Thoracic aorta (tissue), 2 donors: ENCODE measurements around the gene NHEJ1. TPM values are rescaled to one million over a fixed set of nuclear protein-coding genes. Genes with fewer than 3 reads are reported as not detected.
A peak's percentile ranks its signal among the peaks of the same experiment; 100 is the strongest.

Experiments used
- ATAC-seq: fragments of 150-250 bp; one replicate; pipeline ENCODE4 v1.8.0; 2017; ENCODE audit warnings: low read depth; ENCODE audit not compliant: insufficient number of reproducible peaks, low FRiP score
- DNase-seq: peaks from one replicate; pipeline ENCODE4 v3.0.0-alpha.2; 2020; ENCODE audit warnings: low spot score
- H3K27ac ChIP-seq, 2 donors: fragments of 200-600 bp; sonication (generic); 1 replicate in 1 of 2; 2 replicates in 1 of 2; pipeline ENCODE4 v1.5.1; 2016; ENCODE audit warnings: mild to moderate bottlenecking in 2 of 2, moderate library complexity in 2 of 2
- H3K27me3 ChIP-seq: fragments of 200-600 bp; sonication (generic); replicated peaks from 2 replicates; pipeline ENCODE4 v1.6.0; 2016; ENCODE audit warnings: mild to moderate bottlenecking; ENCODE audit not compliant: insufficient read depth
- H3K36me3 ChIP-seq: fragments of 200-600 bp; sonication (generic); one replicate; pipeline ENCODE4 v1.5.1; 2016
- H3K4me1 ChIP-seq, 2 donors: fragments of 200-600 bp; sonication (generic); 1 replicate in 1 of 2; 2 replicates in 1 of 2; pipeline versions ENCODE4 v1.5.1 to v1.6.0; 2016; ENCODE audit warnings: low read depth in 2 of 2, mild to moderate bottlenecking in 1 of 2; ENCODE audit not compliant: control insufficient read depth in 1 of 2
- H3K4me3 ChIP-seq: fragments of 200-600 bp; sonication (generic); 2 replicates; pipeline ENCODE4 v1.5.1; 2016; ENCODE audit warnings: mild to moderate bottlenecking
- H3K9me3 ChIP-seq: fragments of 200-600 bp; sonication (generic); 2 replicates; pipeline ENCODE4 v1.5.1; 2016
- total RNA-seq, 2 donors: library from RNA; depleted of rRNA; stranded (reverse); fragments of >200 nt; gene quantifications; one replicate each; pipeline versions ENCODE4 v1.1.0 to v1.2.3, GENCODE V29; 2016
- TF ChIP-seq, protein P1 (sequence below): fragments of 200-600 bp; sonication (generic); IDR thresholded peaks from one replicate; pipeline ENCODE4 v1.5.1; 2019; ENCODE audit warnings: antibody characterized with exemption

Gene NHEJ1
- total RNA-seq, 2 donors from 2014 or later = 10.3 to 14.5 TPM

DNA sequence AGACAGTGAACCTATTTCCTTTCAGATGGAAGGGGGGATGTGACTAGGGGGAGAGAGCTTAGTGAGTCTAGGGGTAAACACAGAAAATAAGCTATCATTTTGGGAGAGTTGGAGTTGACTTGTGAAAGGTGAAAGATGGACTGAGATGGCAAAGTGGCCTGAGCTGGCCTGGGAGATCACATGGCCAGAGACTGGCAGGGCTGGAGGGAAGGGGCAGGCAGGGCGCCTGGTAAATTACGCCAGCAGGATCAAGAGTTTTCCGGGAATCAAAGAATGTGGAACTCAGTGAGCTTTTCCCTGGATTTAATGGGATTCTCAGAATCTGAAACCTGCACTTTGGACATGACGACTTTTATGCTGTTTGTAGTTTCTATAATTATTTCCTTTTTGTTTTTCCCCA, 118.5 kb downstream of the NHEJ1 start:
- ATAC-seq = no peak
- no peak overlapping the region for H3K4me3 ChIP-seq
- TF ChIP-seq, protein P1, sequence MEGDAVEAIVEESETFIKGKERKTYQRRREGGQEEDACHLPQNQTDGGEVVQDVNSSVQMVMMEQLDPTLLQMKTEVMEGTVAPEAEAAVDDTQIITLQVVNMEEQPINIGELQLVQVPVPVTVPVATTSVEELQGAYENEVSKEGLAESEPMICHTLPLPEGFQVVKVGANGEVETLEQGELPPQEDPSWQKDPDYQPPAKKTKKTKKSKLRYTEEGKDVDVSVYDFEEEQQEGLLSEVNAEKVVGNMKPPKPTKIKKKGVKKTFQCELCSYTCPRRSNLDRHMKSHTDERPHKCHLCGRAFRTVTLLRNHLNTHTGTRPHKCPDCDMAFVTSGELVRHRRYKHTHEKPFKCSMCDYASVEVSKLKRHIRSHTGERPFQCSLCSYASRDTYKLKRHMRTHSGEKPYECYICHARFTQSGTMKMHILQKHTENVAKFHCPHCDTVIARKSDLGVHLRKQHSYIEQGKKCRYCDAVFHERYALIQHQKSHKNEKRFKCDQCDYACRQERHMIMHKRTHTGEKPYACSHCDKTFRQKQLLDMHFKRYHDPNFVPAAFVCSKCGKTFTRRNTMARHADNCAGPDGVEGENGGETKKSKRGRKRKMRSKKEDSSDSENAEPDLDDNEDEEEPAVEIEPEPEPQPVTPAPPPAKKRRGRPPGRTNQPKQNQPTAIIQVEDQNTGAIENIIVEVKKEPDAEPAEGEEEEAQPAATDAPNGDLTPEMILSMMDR = no peak
- H3K27me3 ChIP-seq = no peaks in the 10 kb centered on the region
- H3K27ac ChIP-seq = no peak overlapping the region
- no peak for DNase-seq
- no peaks in the 10 kb centered on the region for H3K9me3 ChIP-seq
- no peaks in the 10 kb centered on the region for H3K36me3 ChIP-seq
- peaks cover 0 to 4% of the 10 kb centered on the region in 2 donors for H3K4me1 ChIP-seq

DNA sequence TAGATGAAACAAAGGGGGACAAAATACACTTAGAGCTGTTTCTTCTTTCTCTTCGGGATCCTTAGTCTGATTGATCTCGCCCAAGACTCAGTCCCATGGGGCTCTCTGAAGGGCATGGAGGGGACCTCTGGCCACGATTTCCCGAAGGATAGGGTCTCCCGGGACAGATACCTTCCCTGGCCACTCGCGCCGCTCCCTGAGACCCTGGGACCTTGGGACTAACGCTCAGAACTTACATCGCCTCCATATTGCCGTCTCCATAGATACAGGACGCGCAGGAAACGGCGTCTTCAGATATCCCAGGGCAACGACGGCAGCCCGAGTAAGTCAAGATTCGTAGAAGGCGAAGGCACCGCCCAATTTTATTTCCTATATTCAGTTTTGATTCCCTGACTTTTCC, 119.4 kb downstream of the NHEJ1 start, which contains the start of gene CFAP65:
Gene CFAP65, minus strand, starts transcription at position 265 of the 400 bp plus-strand sequence. CDS start 2,468 bp downstream, outside the sequence.
- Histone ChIP-seq H3K4me1 (peaks cover 0 to 4% of the 10 kb centered on the region in 2 donors), H3K27ac (no peak within 1 kb of the TSS), H3K4me3 (peak within 1 kb of the TSS; percentile 39), H3K9me3 (no peaks in the 10 kb centered on the region), H3K27me3 (no peaks in the 10 kb centered on the region), H3K36me3 (no peaks in the 10 kb centered on the region)
- TF ChIP-seq, protein P1 = no peak
- DNase-seq (no peak), ATAC-seq (no peak)

DNA sequence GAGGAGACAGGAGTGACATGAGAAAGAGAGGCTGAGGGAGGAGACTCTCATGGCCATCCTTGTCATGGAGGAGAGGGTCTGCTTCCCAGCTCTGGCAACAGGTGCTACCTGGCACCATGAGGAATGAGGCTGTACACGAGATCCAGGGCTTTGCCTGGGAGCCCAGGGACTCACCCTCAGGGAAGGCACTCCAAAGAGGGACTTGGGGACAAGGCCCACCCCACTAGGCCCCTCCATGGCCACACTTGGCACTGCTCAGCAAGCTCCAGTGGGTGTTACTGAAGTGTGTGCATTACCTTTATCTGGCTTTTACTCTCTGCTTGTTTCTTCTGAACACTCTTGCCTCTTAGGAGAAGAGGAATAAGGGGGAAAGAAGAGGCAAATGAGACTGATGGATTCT, 122.0 kb downstream of the NHEJ1 start:
- H3K36me3 ChIP-seq = no peaks in the 10 kb centered on the region
- TF ChIP-seq, protein P1 = no peak
- H3K9me3 ChIP-seq = no peaks in the 10 kb centered on the region
- no peak for ATAC-seq
- peaks cover 0 to 4% of the 10 kb centered on the region in 2 donors for H3K4me1 ChIP-seq
- no peak overlapping the region for H3K4me3 ChIP-seq
- no peak for DNase-seq
- no peak overlapping the region for H3K27ac ChIP-seq
- no peaks in the 10 kb centered on the region for H3K27me3 ChIP-seq

DNA sequence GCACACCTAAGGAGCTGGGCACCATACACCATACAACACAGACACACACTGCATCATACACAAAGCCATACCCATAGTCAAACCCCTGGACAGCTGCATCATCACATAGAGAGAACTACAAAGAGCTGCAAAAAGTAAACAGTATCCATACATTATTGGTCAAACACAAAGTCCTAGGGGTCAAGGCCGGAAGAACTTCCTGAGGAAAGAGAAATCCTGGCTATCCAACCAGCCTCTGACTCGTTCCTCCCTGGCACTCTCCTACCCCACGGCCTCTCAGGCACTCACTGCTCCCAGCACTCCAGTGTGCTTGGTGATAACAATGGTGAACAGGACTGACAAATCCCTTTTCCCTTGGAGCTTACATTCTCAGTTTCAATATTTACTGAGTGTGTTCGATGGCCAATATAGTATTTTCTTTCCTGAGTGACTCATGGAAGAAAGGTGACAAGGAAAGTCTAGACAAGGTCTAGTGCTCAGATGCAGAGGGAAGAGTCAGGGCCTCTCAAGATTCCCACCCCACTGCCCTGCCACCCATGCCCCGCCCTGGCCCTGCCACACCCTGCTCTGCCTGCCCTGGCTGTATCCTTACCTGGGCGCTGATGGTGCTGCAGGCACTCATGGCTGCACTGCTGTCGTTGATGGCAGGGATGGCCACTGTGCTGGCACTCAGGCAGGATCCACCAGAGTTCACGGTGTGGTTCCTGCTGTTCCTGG, 122.7 kb downstream of the NHEJ1 start:
- TF ChIP-seq, protein P1 = no peak
- H3K4me3 ChIP-seq = no peak overlapping the region
- H3K9me3 ChIP-seq = no peaks in the 10 kb centered on the region
- H3K27me3 ChIP-seq = no peaks in the 10 kb centered on the region
- H3K27ac ChIP-seq = no peak overlapping the region
- peaks cover 0 to 4% of the 10 kb centered on the region in 2 donors for H3K4me1 ChIP-seq
- DNase-seq = no peak
- no peaks in the 10 kb centered on the region for H3K36me3 ChIP-seq
- no peak for ATAC-seq

DNA sequence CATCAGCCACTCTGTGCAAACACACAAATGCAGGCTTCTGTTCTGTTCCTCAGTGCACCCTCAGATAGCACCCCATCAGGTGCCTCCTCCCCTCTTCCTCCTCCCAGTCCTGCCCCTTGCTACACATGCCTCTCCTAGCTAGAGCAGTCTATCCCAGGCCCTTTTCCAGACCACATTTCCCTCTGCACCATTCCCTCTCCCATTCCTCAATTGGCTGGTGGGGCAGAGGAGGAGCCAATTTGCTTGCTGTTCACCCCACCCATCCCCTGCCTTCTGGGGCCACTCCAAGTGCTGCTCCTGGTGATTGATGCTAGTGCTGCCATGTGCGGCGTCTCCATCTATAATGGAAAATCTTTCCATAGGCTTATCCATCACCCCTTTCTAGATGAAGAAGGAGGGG, 124.7 kb downstream of the NHEJ1 start:
- no peak overlapping the region for H3K4me3 ChIP-seq
- ATAC-seq (no peak), DNase-seq (no peak)
- TF ChIP-seq, protein P1 = no peak
- no peaks in the 10 kb centered on the region for H3K27me3 ChIP-seq
- no peaks in the 10 kb centered on the region for H3K4me1 ChIP-seq
- H3K9me3 ChIP-seq = no peaks in the 10 kb centered on the region
- H3K27ac ChIP-seq = no peak overlapping the region
- no peaks in the 10 kb centered on the region for H3K36me3 ChIP-seq
